Immature natural killer cell (primary cell): ENCODE data around the gene MYD88. TPM values are rescaled to one million over a fixed set of nuclear protein-coding genes. Genes with fewer than 3 reads are reported as not detected.
"Not testable (repeated sequence)": the region's sequence is repeated elsewhere in the genome, so short reads cannot be mapped to it uniquely, and the experiment has no call there.

Experiments used
- DNase-seq, 3 donors: peaks; one replicate each; pipeline ENCODE4 v3.0.0; 2022; ENCODE audit warnings: mixed read lengths in 1 of 3
- H3K27ac Mint-ChIP-seq, 6 donors: one replicate each; pipeline ENCODE4 v1.8.0; 2020; ENCODE audit warnings: mixed read lengths in 6 of 6, mild to moderate bottlenecking in 5 of 6, inconsistent platforms in 4 of 6, moderate library complexity in 3 of 6
- H3K27me3 Mint-ChIP-seq, 3 donors: one replicate each; pipeline ENCODE4 v1.8.0; 2020 to 2021; ENCODE audit warnings: low read depth in 3 of 3, mild to moderate bottlenecking in 3 of 3, mixed read lengths in 3 of 3, moderate library complexity in 3 of 3, inconsistent platforms in 1 of 3
- H3K36me3 Mint-ChIP-seq, 3 donors: one replicate each; pipeline ENCODE4 v1.8.0; 2020; ENCODE audit warnings: mixed read lengths in 3 of 3, inconsistent platforms in 2 of 3, mild to moderate bottlenecking in 2 of 3
- H3K4me1 Mint-ChIP-seq, 2 donors: one replicate each; pipeline ENCODE4 v1.8.0; 2020; ENCODE audit warnings: inconsistent platforms in 2 of 2, mild to moderate bottlenecking in 2 of 2, mixed read lengths in 2 of 2, moderate library complexity in 1 of 2
- H3K4me3 Mint-ChIP-seq, 5 donors: one replicate each; pipeline ENCODE4 v1.8.0; 2020; ENCODE audit warnings: mild to moderate bottlenecking in 5 of 5, mixed read lengths in 5 of 5, inconsistent platforms in 3 of 5, moderate library complexity in 3 of 5
- H3K9me3 Mint-ChIP-seq, 6 donors: one replicate each; pipeline ENCODE4 v1.8.0; 2020; ENCODE audit warnings: mild to moderate bottlenecking in 6 of 6, mixed read lengths in 6 of 6, inconsistent platforms in 4 of 6, moderate library complexity in 3 of 6
- polyA plus RNA-seq, 3 donors: library from polyadenylated mRNA; unstranded; fragments of 300-500 nt; fragmentation: Illumina TruSeq; gene quantifications; one replicate each; pipeline ENCODE4 v1.2.3, GENCODE V29; 2021

The MYD88 gene
- polyA plus RNA-seq, 3 donors from 2014 or later = 94.0 to 205 (median 129) TPM

- Mint-ChIP-seq H3K9me3 (no peaks in the 10 kb centered on the region), H3K27me3 (peaks cover 0 to 2% (median 0%) of the 10 kb centered on the region in 3 donors), H3K4me1 (peaks cover 5 to 11% of the 10 kb centered on the region in 2 donors), H3K27ac (peak overlapping the region in 3 of 6 donors; percentile 34 to 46 (median 41)), H3K36me3 (peaks cover 10 to 42% (median 16%) of the 10 kb centered on the region in 3 donors), H3K4me3 (no peak overlapping the region)
- DNase-seq = no peak
Observed at GRCh38 chr3:38125305-38126120, 12.9 kb upstream of the MYD88 start.

DNA sequence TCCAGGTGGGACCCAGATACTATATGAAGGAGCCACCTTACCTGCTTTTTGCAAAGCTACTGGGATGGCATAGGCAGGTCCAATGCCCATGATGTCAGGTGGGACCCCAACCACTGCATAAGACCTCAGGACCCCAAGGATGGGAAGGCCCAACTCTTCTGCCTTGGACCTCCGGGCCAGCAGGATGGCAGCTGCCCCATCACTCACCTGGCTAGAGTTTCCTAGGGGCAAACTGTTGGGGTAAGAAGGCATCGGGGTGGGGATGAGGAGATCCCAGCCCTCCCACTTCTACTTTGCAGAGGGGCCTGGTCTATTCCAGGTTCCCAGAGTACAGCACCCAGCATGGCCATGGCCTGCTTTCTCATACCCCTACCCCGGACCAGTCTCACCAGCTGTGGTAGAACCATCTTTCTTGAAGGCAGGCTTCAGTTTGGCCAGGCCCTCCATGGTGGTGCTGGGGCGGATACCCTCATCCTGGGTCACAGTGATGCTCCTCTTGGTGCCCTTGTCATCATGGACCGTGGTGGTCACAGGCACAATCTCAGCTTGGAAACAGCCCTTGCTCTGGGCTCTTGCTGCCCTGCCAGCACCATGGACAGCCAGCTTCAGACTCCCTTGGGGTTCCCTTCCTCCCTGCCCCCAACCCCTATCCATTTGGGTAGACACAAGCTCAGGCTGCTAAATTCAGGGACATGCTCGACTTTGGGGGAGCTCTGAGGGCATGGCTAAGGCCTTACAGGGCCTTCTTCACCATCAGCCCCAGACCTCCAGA is 12.2 kb upstream of the MYD88 start:
- no peak for DNase-seq
- H3K27ac Mint-ChIP-seq = peak overlapping the region in 1 of 6 donors; percentile 41
- H3K36me3 Mint-ChIP-seq = peaks cover 11 to 45% (median 17%) of the 10 kb centered on the region in 3 donors
- no peak overlapping the region for H3K4me3 Mint-ChIP-seq
- no peaks in the 10 kb centered on the region for H3K9me3 Mint-ChIP-seq
- peaks cover 13% of the 10 kb centered on the region in 2 donors for H3K4me1 Mint-ChIP-seq
- H3K27me3 Mint-ChIP-seq = peaks cover 0 to 2% (median 0%) of the 10 kb centered on the region in 3 donors

DNA sequence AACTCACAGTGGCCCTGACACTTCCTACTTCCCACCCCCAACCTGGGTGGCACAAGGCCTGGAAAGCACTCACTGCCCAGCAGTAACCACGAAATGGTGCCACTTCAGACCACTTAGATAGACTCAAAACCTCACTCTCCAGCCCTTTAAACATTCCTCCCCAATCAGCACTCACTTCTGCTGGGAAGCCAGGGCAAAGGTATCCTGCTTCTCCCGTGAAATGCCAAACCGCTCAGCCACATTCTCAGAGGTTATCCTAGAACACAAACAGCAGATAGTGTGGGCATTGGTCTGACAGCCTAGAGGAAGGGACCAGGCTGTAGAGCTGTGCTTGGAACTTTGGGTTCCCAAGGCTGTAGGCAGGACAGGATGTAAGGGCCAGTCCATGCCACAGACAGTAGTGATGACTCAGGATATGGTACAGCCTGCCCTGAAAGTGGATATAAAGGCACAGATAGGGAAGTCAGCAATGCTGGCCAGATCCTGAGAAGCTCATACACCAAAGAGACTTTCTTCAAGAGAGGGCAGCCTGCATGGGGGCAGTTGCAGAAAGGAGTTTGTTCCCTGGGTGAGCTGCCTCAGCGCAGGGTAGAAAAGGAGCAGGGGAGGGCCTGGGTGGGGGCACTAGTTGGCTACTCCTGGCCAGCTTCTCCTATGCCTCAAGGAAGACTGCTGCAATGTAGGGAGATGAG is 10.7 kb upstream of the MYD88 start:
- Mint-ChIP-seq H3K27ac (peak overlapping the region in 4 of 6 donors; percentile 17 to 49 (median 22)), H3K27me3 (peaks cover 0 to 2% (median 0%) of the 10 kb centered on the region in 3 donors), H3K4me1 (peaks cover 17 to 27% of the 10 kb centered on the region in 2 donors), H3K4me3 (no peak overlapping the region), H3K36me3 (peaks cover 7 to 37% (median 17%) of the 10 kb centered on the region in 3 donors), H3K9me3 (no peaks in the 10 kb centered on the region)
- DNase-seq = no peak

- Mint-ChIP-seq H3K4me3 (no peak overlapping the region), H3K27ac (peak overlapping the region in 1 of 6 donors; percentile 17), H3K4me1 (peaks cover 20 to 32% of the 10 kb centered on the region in 2 donors), H3K36me3 (peaks cover 5 to 35% (median 17%) of the 10 kb centered on the region in 3 donors), H3K9me3 (no peaks in the 10 kb centered on the region), H3K27me3 (peaks cover 0 to 2% (median 0%) of the 10 kb centered on the region in 3 donors)
- no peak for DNase-seq
Observed at GRCh38 chr3:38128303-38128655, 10.2 kb upstream of the MYD88 start.

DNA sequence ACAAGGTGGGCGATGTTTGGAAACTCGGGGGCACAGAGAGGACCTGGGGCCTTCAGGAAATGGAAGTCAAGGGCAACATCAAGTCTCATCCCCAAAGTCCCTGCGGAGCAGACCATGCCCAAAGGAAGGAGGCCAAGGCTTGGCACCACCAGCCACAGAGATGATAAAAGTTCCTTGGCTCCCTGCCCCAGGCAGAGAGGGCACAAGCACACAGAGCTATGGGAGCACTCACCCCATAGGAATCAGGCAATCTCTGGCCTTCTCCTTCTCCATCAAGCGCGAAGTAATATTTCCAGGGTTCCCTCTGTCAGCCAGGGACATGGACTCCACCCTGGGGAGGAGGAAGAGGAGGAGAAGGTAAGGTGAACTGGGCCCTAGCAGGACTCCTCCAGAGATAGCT is 9.4 kb upstream of the MYD88 start:
- H3K9me3 Mint-ChIP-seq = no peaks in the 10 kb centered on the region
- H3K27me3 Mint-ChIP-seq = peaks cover 0 to 2% (median 2%) of the 10 kb centered on the region in 3 donors
- no peak overlapping the region for H3K27ac Mint-ChIP-seq
- peaks cover 23 to 40% of the 10 kb centered on the region in 2 donors for H3K4me1 Mint-ChIP-seq
- peaks cover 5 to 35% (median 17%) of the 10 kb centered on the region in 3 donors for H3K36me3 Mint-ChIP-seq
- H3K4me3 Mint-ChIP-seq = no peak overlapping the region
- no peak for DNase-seq

DNA sequence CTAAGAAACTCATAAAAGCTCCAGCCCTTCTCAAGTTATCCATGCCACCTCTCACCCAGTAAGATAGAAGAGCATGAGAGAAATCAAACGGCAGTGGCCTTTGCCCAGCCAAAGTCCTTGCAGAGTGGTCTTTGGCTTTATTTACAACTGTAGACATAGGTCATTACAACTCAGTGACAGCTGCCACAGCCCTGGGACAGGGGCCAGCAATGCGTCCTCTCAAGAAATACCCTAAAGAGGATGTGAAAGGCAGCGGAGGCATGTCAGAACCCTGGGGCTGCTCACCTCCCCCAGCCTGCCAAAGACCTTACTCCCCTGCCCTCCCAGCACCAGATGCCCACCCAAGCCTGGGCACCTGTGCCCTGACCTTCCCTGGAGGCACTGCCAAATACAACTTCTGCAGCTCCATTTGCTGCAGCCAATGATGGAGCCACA is 7.8 kb upstream of the MYD88 start:
- Mint-ChIP-seq H3K27ac (peak overlapping the region in 5 of 6 donors; percentile 22 to 71 (median 57)), H3K9me3 (no peaks in the 10 kb centered on the region), H3K4me1 (peaks cover 35 to 56% of the 10 kb centered on the region in 2 donors), H3K36me3 (peaks cover 6 to 31% (median 9%) of the 10 kb centered on the region in 3 donors), H3K27me3 (peaks cover 0 to 2% (median 0%) of the 10 kb centered on the region in 3 donors), H3K4me3 (no peak overlapping the region)
- DNase-seq = no peak

GRCh38 chr3:38131621-38132369 is 6.7 kb upstream of the MYD88 start:
- Mint-ChIP-seq H3K27ac (peak overlapping the region in 2 of 6 donors; percentile 21 to 22), H3K9me3 (no peaks in the 10 kb centered on the region), H3K36me3 (peaks cover 6 to 31% (median 9%) of the 10 kb centered on the region in 3 donors), H3K4me3 (no peak overlapping the region), H3K27me3 (peaks cover 0 to 7% (median 3%) of the 10 kb centered on the region in 3 donors), H3K4me1 (peaks cover 41 to 66% of the 10 kb centered on the region in 2 donors)
- no peak for DNase-seq

DNA sequence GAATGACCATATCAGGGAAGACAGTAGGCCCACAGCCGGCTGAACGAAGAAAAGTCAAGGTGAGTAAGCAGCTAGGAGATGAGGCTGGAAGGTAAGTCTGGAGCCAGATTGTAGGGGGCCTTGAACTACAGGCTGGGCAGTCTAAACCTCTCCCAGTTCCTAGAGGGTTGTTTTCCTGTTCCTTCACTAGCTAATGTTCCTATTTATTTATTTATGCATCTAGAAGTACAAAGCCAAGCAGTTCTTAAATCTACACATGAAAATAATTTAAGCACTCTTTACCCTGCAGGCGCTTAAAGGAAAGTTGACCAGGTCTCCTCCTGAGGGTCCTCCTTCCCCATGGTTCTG is 5.3 kb upstream of the MYD88 start:
- DNase-seq = no peak
- Mint-ChIP-seq H3K27me3 (peaks cover 0 to 13% (median 6%) of the 10 kb centered on the region in 3 donors), H3K36me3 (peaks cover 6 to 24% (median 9%) of the 10 kb centered on the region in 3 donors), H3K27ac (peak overlapping the region in 2 of 6 donors; percentile 29 to 34), H3K4me3 (no peak overlapping the region), H3K9me3 (no peaks in the 10 kb centered on the region), H3K4me1 (peaks cover 52 to 80% of the 10 kb centered on the region in 2 donors)

- peaks cover 6 to 24% (median 9%) of the 10 kb centered on the region in 3 donors for H3K36me3 Mint-ChIP-seq
- H3K4me1 Mint-ChIP-seq = peaks cover 55 to 86% of the 10 kb centered on the region in 2 donors
- H3K9me3 Mint-ChIP-seq = no peaks in the 10 kb centered on the region
- H3K4me3 Mint-ChIP-seq = peak overlapping the region in 3 of 5 donors; percentile 23 to 56 (median 53)
- no peak for DNase-seq
- peaks cover 0 to 16% (median 11%) of the 10 kb centered on the region in 3 donors for H3K27me3 Mint-ChIP-seq
- peak overlapping the region in 4 of 6 donors; percentile 13 to 64 (median 21) for H3K27ac Mint-ChIP-seq
Observed at GRCh38 chr3:38133557-38134405, 4.7 kb upstream of the MYD88 start.

GRCh38 chr3:38134517-38135143 is 3.8 kb upstream of the MYD88 start:
- peak overlapping the region in 3 of 6 donors; percentile 25 to 95 (median 85) for H3K27ac Mint-ChIP-seq
- not testable (repeated sequence) for DNase-seq, H3K9me3 Mint-ChIP-seq
- H3K36me3 Mint-ChIP-seq = peaks cover 6 to 21% (median 9%) of the 10 kb centered on the region in 3 donors
- H3K27me3 Mint-ChIP-seq = peaks cover 0 to 16% (median 11%) of the 10 kb centered on the region in 3 donors
- peaks cover 61 to 94% of the 10 kb centered on the region in 2 donors for H3K4me1 Mint-ChIP-seq
- peak overlapping the region in 4 of 5 donors; percentile 23 to 95 (median 90) for H3K4me3 Mint-ChIP-seq

DNA sequence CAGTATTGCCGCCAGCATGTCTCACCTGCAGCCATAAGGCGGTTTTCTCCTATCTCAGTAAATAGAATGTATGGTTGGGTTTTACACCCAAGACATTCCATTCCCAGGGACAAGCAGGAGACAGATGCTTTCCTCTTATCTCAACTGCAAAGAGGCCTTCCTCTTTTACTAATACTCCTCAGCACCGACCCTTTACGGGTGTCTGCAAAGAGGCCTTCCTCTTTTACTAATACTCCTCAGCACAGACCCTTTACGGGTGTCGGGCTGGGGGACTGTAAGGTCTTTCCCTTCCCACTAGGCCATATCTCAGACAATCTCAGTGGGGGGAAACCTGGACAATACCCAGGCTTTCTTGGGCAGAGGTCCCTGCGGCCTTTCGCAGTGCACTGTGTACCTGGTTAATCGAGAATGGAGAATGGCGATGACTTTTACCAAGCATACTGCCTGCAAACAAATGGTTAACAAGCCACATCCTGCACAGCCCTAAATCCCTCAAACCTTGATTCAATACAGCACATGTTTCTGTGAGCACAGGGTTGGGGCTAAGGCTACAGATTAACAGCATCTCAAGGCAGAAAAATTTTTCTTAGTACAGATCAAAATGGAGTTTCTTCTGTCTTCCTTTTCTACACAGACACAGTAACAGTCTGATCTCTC is 2.7 kb upstream of the MYD88 start:
- Mint-ChIP-seq H3K4me3 (peak overlapping the region; percentile 90 to 99 (median 92)), H3K36me3 (peaks cover 2 to 15% (median 4%) of the 10 kb centered on the region in 3 donors), H3K27me3 (peaks cover 0 to 16% (median 11%) of the 10 kb centered on the region in 3 donors), H3K27ac (peak overlapping the region; percentile 85 to 95 (median 88)), H3K4me1 (peaks cover 66 to 98% of the 10 kb centered on the region in 2 donors)
- DNase-seq, H3K9me3 Mint-ChIP-seq: not testable (repeated sequence)
